ENCODE data around the gene CARD9. TPM values are rescaled to one million over a fixed set of nuclear protein-coding genes. Genes with fewer than 3 reads are reported as not detected.

The CARD9 gene
- total and polyA plus RNA-seq, 2 of the 8 experiments (the other 6 are each of a cell fraction or from before 2014, with no cell fraction given), result 0.15 to 1.1 TPM

DNA sequence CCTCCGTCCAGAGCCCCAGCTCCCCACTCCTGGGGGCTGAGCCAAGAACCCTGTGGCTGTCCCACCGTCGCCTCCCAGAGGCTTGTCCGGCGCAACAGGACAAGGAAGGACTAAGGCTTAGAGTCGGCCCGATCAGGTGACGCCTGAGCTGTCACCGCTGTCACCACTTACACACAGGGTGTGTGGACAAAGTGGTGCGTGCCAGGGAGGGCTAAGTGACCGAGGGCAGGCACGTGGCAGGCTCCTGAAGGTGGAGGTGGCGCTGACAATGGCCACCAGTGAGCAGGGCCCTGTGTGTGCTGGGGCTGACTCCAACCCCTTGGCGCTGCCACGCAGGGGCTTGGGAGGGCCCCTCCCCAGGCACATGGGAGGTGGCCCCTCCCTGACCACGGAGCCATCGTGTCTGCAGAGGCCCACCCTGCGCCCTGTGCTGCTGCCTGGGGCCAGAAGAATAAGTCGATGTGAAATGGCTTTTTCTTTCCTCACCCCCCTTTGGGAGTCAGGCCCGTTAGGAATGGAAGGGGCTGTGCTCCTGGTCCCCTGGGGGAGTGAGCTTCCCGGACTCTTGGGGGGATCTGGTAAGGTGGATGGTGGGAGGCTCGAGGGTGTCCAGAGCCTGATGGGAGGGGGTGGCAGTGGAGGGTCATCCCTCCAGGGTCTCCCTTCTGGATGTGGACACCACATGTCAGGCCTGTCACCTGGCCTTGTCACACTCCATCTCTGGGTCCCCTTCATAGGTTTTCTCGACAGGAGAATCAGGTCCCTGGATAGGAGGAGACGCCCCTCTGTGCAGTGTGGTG lies 48.8 kb downstream of the CARD9 start (continued):
- no peak for TF ChIP-seq SP2 (IDR thresholded peaks at IDR 0.05; ENCODE audit: low read length)
- TF ChIP-seq MAFK (IDR thresholded peaks at IDR 0.05; ENCODE audit: low read depth, low read length), result no peak
- TF ChIP-seq RAD21 (IDR thresholded peaks at IDR 0.05 in 1 of 2, conservative IDR thresholded peaks at IDR 0.05 in 1 of 2; ENCODE audit: low read depth in 2 of 2, low read length in 2 of 2), result peak; percentile 18 to 40; a peak in 2 of 4 replicates
- no peak for TF ChIP-seq SIRT6 (IDR thresholded peaks at IDR 0.05; ENCODE audit: low read length)
- TF ChIP-seq, protein P1, sequence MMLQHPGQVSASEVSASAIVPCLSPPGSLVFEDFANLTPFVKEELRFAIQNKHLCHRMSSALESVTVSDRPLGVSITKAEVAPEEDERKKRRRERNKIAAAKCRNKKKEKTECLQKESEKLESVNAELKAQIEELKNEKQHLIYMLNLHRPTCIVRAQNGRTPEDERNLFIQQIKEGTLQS (IDR thresholded peaks at IDR 0.05; ENCODE audit: insufficient read depth, low read depth, low read length), result no peak
- no peak for TF ChIP-seq SP1 (IDR thresholded peaks at IDR 0.05; ENCODE audit: low read depth, low read length)
- TF ChIP-seq GABPA (IDR thresholded peaks at IDR 0.05; ENCODE audit: borderline replicate concordance, insufficient read depth, low read length), result no peak
